Stomach (tissue), 9 donors: ENCODE measurements around the gene PFDN5. TPM values are rescaled to one million over a fixed set of nuclear protein-coding genes. Genes with fewer than 3 reads are reported as not detected.

Source experiments
- DNase-seq, 2 donors: peaks; one replicate each; pipeline versions ENCODE4 v3.0.0 to v3.0.0-alpha.2; 2013 to 2019
- H3K27ac ChIP-seq, 5 donors: fragments of 200-600 bp in 4 of 5; sonication (generic) in 4 of 5; one replicate each; pipeline ENCODE4 v1.5.1; 2013 to 2019; ENCODE audit warnings: mild to moderate bottlenecking in 1 of 5, moderate library complexity in 1 of 5
- H3K27me3 ChIP-seq, 3 donors: fragments of 200-600 bp; sonication (generic); one replicate each; pipeline ENCODE4 v1.5.1; 2017 to 2019; ENCODE audit warnings: mixed run types in 1 of 3
- H3K36me3 ChIP-seq, 4 donors: fragments of 200-600 bp; sonication (generic); 1 replicate in 3 of 4; 2 replicates in 1 of 4; pipeline ENCODE4 v1.5.1; 2016 to 2019
- H3K4me1 ChIP-seq, 4 donors: fragments of 200-600 bp; sonication (generic); one replicate each; pipeline ENCODE4 v1.5.1; 2016 to 2019
- H3K4me3 ChIP-seq, 4 donors: fragments of 200-600 bp; sonication (generic) in 3 of 4; one replicate each; pipeline ENCODE4 v1.5.1; 2016 to 2019; ENCODE audit warnings: mild to moderate bottlenecking in 1 of 4
- H3K9me3 ChIP-seq, 4 donors: fragments of 200-600 bp; sonication (generic); one replicate each; pipeline ENCODE4 v1.5.1; 2016 to 2019
- CTCF ChIP-seq, 7 experiments: fragments of 450-650 bp in 4 of 7; fragments of 200-600 bp in 3 of 7; sonication (generic) in 3 of 7; IDR thresholded peaks; one replicate each; pipeline ENCODE4 v1.5.1; 2016 to 2019; ENCODE audit warnings: antibody characterized with exemption in 7 of 7, control low read depth in 2 of 7, mild to moderate bottlenecking in 1 of 7
- EP300 ChIP-seq: sonication (generic); formaldehyde crosslinking; IDR thresholded peaks from one replicate; pipeline ENCODE4 v1.6.1; 2017; ENCODE audit warnings: antibody characterized with exemption
- POLR2A ChIP-seq, 4 donors: fragments of 450-650 bp; IDR thresholded peaks; one replicate each; pipeline ENCODE4 v1.6.1; 2016; ENCODE audit warnings: antibody characterized with exemption in 4 of 4, control low read depth in 2 of 4, mild to moderate bottlenecking in 1 of 4, moderate library complexity in 1 of 4
- POLR2AphosphoS5 ChIP-seq, 3 donors: sonication (generic); formaldehyde crosslinking; IDR thresholded peaks; one replicate each; pipeline ENCODE4 v1.6.1; 2016; ENCODE audit warnings: antibody characterized with exemption in 3 of 3
- WGBS, 5 donors: extraction: QIAGEN DNeasy Blood & Tissue Kit in 3 of 5; methylation state at CpG; one replicate each; pipeline versions ENCODE4 v1.1.5 to v1.1.7; 2013 to 2018; 5-methylcytosine and 5-hydroxymethylcytosine counted together
- intact Hi-C: fragments of 100-400 bp; cut with DNase I; formaldehyde crosslinking; loops from one replicate; pipeline ENCODE4 v1.15.1; 2023; ENCODE audit warnings: low total_unique reads
- polyA plus RNA-seq, 3 donors: library from polyadenylated mRNA; stranded (reverse); fragments of 200-250 nt; gene quantifications; one replicate each; pipeline ENCODE4 v1.2.3, GENCODE V29; 2013
- total RNA-seq, 5 donors: library from RNA; depleted of rRNA; stranded (reverse); fragments of >200 nt; gene quantifications; one replicate each; pipeline versions ENCODE4 v1.1.0 to v1.2.3, GENCODE V29; 2014 to 2016
- donor health status: healthy with polysubstance abuse.
- donor health status: Bipolar disorder and iron deficiency.
- donor health status: healthy.

PFDN5 gene
- total and polyA plus RNA-seq, 8 donors: 207 to 1,886 (median 560) TPM

GRCh38 chr12:53258541-53259539 is 36.5 kb upstream of the PFDN5 start:
- no peak for DNase-seq
- no peak overlapping the region for H3K27ac ChIP-seq
- WGBS, 5 donors: 58 to 74% (median 70%) methylated on average over 7 of the region's 7 CpGs
- no peak overlapping the region for H3K4me3 ChIP-seq
- H3K36me3 ChIP-seq: peaks cover 9 to 25% (median 21%) of the 10 kb centered on the region in 4 donors
- intact Hi-C loops: no loop called here
- TF ChIP-seq EP300 (no peak), POLR2A (IDR thresholded peaks at IDR 0.05) (no peak), POLR2AphosphoS5 (IDR thresholded peaks at IDR 0.05) (no peak), CTCF (IDR thresholded peaks at IDR 0.05) (no peak)
- no peaks in the 10 kb centered on the region for H3K27me3 ChIP-seq
- no peaks in the 10 kb centered on the region for H3K9me3 ChIP-seq
- peaks cover under 1 to 13% (median 2%) of the 10 kb centered on the region in 4 donors for H3K4me1 ChIP-seq

GRCh38 chr12:53259891-53260290 is 35.5 kb upstream of the PFDN5 start:
- TF ChIP-seq POLR2AphosphoS5 (IDR thresholded peaks at IDR 0.05) (no peak), POLR2A (IDR thresholded peaks at IDR 0.05) (no peak), CTCF (IDR thresholded peaks at IDR 0.05) (no peak), EP300 (no peak)
- 85 to 92% (median 89%) methylated on average over 6 of the region's 6 CpGs for WGBS, 5 donors
- H3K4me3 ChIP-seq: no peak overlapping the region
- H3K27me3 ChIP-seq: no peaks in the 10 kb centered on the region
- H3K36me3 ChIP-seq: peaks cover 5 to 15% (median 10%) of the 10 kb centered on the region in 4 donors
- intact Hi-C loops: no loop called here
- H3K9me3 ChIP-seq: no peaks in the 10 kb centered on the region
- no peak for DNase-seq
- H3K27ac ChIP-seq: no peak overlapping the region
- H3K4me1 ChIP-seq: peaks cover 0 to 4% (median 0%) of the 10 kb centered on the region in 4 donors

- Histone ChIP-seq H3K9me3 (no peaks in the 10 kb centered on the region), H3K4me1 (peaks cover 7 to 28% (median 16%) of the 10 kb centered on the region in 4 donors), H3K4me3 (no peak overlapping the region), H3K36me3 (no peaks in the 10 kb centered on the region), H3K27ac (no peak overlapping the region), H3K27me3 (no peaks in the 10 kb centered on the region)
- DNase-seq: no peak
- 74 to 80% (median 79%) methylated on average over 2 of the region's 2 CpGs for whole genome bisulfite sequencing, 5 donors
- intact Hi-C loops: no loop called here
- TF ChIP-seq POLR2A (IDR thresholded peaks at IDR 0.05): no peak
- TF ChIP-seq CTCF (IDR thresholded peaks at IDR 0.05): no peak
- TF ChIP-seq EP300: no peak
These were observed 29.6 kb upstream of the PFDN5 start for GRCh38 chr12:53265783-53266182.

GRCh38 chr12:53267306-53267998 is 27.9 kb upstream of the PFDN5 start:
- Histone ChIP-seq H3K27ac (peak overlapping the region in 4 of 5 donors; percentile 36 to 71 (median 54)), H3K4me3 (peak overlapping the region; percentile 51 to 93 (median 74)), H3K27me3 (no peaks in the 10 kb centered on the region), H3K9me3 (no peaks in the 10 kb centered on the region), H3K4me1 (peaks cover 7 to 28% (median 16%) of the 10 kb centered on the region in 4 donors), H3K36me3 (no peaks in the 10 kb centered on the region)
- DNase-seq: no peak
- no peak for TF ChIP-seq POLR2A (IDR thresholded peaks at IDR 0.05)
- no peak for TF ChIP-seq EP300
- TF ChIP-seq CTCF (IDR thresholded peaks at IDR 0.05): no peak
- WGBS, 5 donors: 40 to 48% (median 42%) methylated on average over 18 of the region's 18 CpGs
- intact Hi-C loops: no loop called here
